ENCODE results near the gene C16orf89. TPM values are rescaled to one million over a fixed set of nuclear protein-coding genes. Genes with fewer than 3 reads are reported as not detected.
"Not testable (repeated sequence)": the region's sequence is repeated elsewhere in the genome, so short reads cannot be mapped to it uniquely, and the experiment has no call there.

C16orf89 gene
- polyA plus RNA-seq, 3 donors = not detected

- H3K36me3 Mint-ChIP-seq = peaks cover 15 to 42% of the 10 kb centered on the region in 2 donors
- H3K9me3 ChIP-seq (replicated peaks in 1 of 2; ENCODE audit: control insufficient read depth in 1 of 2, insufficient read depth in 1 of 2, low read length in 2 of 2); H2AFZ ChIP-seq (ENCODE audit: insufficient read depth, low read depth, low read length, poor library complexity, severe bottlenecking); H4K20me1 ChIP-seq (ENCODE audit: insufficient read depth, low read length); H3K4me1 Mint-ChIP-seq; intact Hi-C loops (cut with micrococcal nuclease); H3K4me3 Mint-ChIP-seq; H3K4me1 ChIP-seq (ENCODE audit: control insufficient read depth in 1 of 2, insufficient read depth in 2 of 2, low read length in 2 of 2); DNase-seq; H3K27ac ChIP-seq (ENCODE audit: low read depth in 1 of 2, low read length in 2 of 2); H3K4me3 ChIP-seq (replicated peaks in 1 of 3; ENCODE audit: low read depth in 2 of 3, low read length in 3 of 3); H3K9me3 Mint-ChIP-seq; H3K4me2 ChIP-seq (replicated peaks; ENCODE audit: extremely low read depth, low read length, poor library complexity, severe bottlenecking); H3K27me3 Mint-ChIP-seq (ENCODE audit: low read depth in 3 of 3); H3K27me3 ChIP-seq (ENCODE audit: control insufficient read depth in 2 of 2, insufficient read depth in 2 of 2, low read length in 2 of 2); H3K9ac ChIP-seq (ENCODE audit: insufficient read depth, low read length, poor library complexity, severe bottlenecking); H3K79me2 ChIP-seq (ENCODE audit: insufficient read depth, low read length): not testable (repeated sequence)
- H3K36me3 ChIP-seq (replicated peaks in 1 of 2; ENCODE audit: control insufficient read depth in 1 of 2, insufficient read depth in 2 of 2, low read length in 2 of 2) = peaks cover 2 to 12% of the 10 kb centered on the region in 2 donors
- WGBS (ENCODE audit: insufficient coverage) = 100% methylated on average over 5 of the region's 9 CpGs
- peak overlapping the region in 3 of 7 donors; percentile 9 to 82 (median 65) for H3K27ac Mint-ChIP-seq
These were observed 24.8 kb upstream of the C16orf89 start for GRCh38 chr16:5090592-5090991.

GRCh38 chr16:5089911-5090555 lies 24.3 kb upstream of the C16orf89 start:
- H3K27me3 Mint-ChIP-seq (ENCODE audit: low read depth in 3 of 3); H3K27ac ChIP-seq (ENCODE audit: low read depth in 1 of 2, low read length in 2 of 2); H3K4me2 ChIP-seq (replicated peaks; ENCODE audit: extremely low read depth, low read length, poor library complexity, severe bottlenecking); H3K9me3 Mint-ChIP-seq; H3K4me1 ChIP-seq (ENCODE audit: control insufficient read depth in 1 of 2, insufficient read depth in 2 of 2, low read length in 2 of 2); H3K27me3 ChIP-seq (ENCODE audit: control insufficient read depth in 2 of 2, insufficient read depth in 2 of 2, low read length in 2 of 2); H2AFZ ChIP-seq (ENCODE audit: insufficient read depth, low read depth, low read length, poor library complexity, severe bottlenecking); DNase-seq; H3K9ac ChIP-seq (ENCODE audit: insufficient read depth, low read length, poor library complexity, severe bottlenecking); H3K9me3 ChIP-seq (replicated peaks in 1 of 2; ENCODE audit: control insufficient read depth in 1 of 2, insufficient read depth in 1 of 2, low read length in 2 of 2); H3K4me1 Mint-ChIP-seq; H3K79me2 ChIP-seq (ENCODE audit: insufficient read depth, low read length); H3K4me3 ChIP-seq (replicated peaks in 1 of 3; ENCODE audit: low read depth in 2 of 3, low read length in 3 of 3); H3K4me3 Mint-ChIP-seq; intact Hi-C loops (cut with micrococcal nuclease); H4K20me1 ChIP-seq (ENCODE audit: insufficient read depth, low read length): not testable (repeated sequence)
- 96% methylated on average over 26 of the region's 26 CpGs for WGBS (ENCODE audit: insufficient coverage)
- H3K36me3 ChIP-seq (replicated peaks in 1 of 2; ENCODE audit: control insufficient read depth in 1 of 2, insufficient read depth in 2 of 2, low read length in 2 of 2) = peaks cover 5 to 17% of the 10 kb centered on the region in 2 donors
- Mint-ChIP-seq H3K27ac (peak overlapping the region in 2 of 7 donors; percentile 9 to 50), H3K36me3 (peaks cover 20 to 46% of the 10 kb centered on the region in 2 donors)

- H3K79me2 ChIP-seq (ENCODE audit: insufficient read depth, low read length); H3K27ac ChIP-seq (ENCODE audit: low read depth in 1 of 2, low read length in 2 of 2); H3K27me3 ChIP-seq (ENCODE audit: control insufficient read depth in 2 of 2, insufficient read depth in 2 of 2, low read length in 2 of 2); H4K20me1 ChIP-seq (ENCODE audit: insufficient read depth, low read length); H3K4me2 ChIP-seq (replicated peaks; ENCODE audit: extremely low read depth, low read length, poor library complexity, severe bottlenecking); H3K4me1 Mint-ChIP-seq; H3K4me3 ChIP-seq (replicated peaks in 1 of 3; ENCODE audit: low read depth in 2 of 3, low read length in 3 of 3); H3K9ac ChIP-seq (ENCODE audit: insufficient read depth, low read length, poor library complexity, severe bottlenecking); DNase-seq; H3K4me1 ChIP-seq (ENCODE audit: control insufficient read depth in 1 of 2, insufficient read depth in 2 of 2, low read length in 2 of 2); H3K27me3 Mint-ChIP-seq (ENCODE audit: low read depth in 3 of 3); H3K9me3 Mint-ChIP-seq; intact Hi-C loops (cut with micrococcal nuclease); H3K4me3 Mint-ChIP-seq; H3K9me3 ChIP-seq (replicated peaks in 1 of 2; ENCODE audit: control insufficient read depth in 1 of 2, insufficient read depth in 1 of 2, low read length in 2 of 2); H2AFZ ChIP-seq (ENCODE audit: insufficient read depth, low read depth, low read length, poor library complexity, severe bottlenecking): not testable (repeated sequence)
- peaks cover 8 to 22% of the 10 kb centered on the region in 2 donors for H3K36me3 ChIP-seq (replicated peaks in 1 of 2; ENCODE audit: control insufficient read depth in 1 of 2, insufficient read depth in 2 of 2, low read length in 2 of 2)
- WGBS (ENCODE audit: insufficient coverage) = 98% methylated on average over 12 of the region's 17 CpGs
- H3K36me3 Mint-ChIP-seq = peaks cover 29 to 55% of the 10 kb centered on the region in 2 donors
- H3K27ac Mint-ChIP-seq = peak overlapping the region in 2 of 7 donors; percentile 70 to 74
These were observed 23.2 kb upstream of the C16orf89 start for GRCh38 chr16:5088936-5089335.

GRCh38 chr16:5088086-5088790 lies 22.5 kb upstream of the C16orf89 start:
- not testable (repeated sequence) for H3K4me3 ChIP-seq (replicated peaks in 1 of 3; ENCODE audit: low read depth in 2 of 3, low read length in 3 of 3)

More at GRCh38 chr16:5088086-5088790, 22.5 kb upstream of the C16orf89 start:
- WGBS (ENCODE audit: insufficient coverage) = 92% methylated on average over 15 of the region's 18 CpGs
- H2AFZ ChIP-seq (ENCODE audit: insufficient read depth, low read depth, low read length, poor library complexity, severe bottlenecking); H3K79me2 ChIP-seq (ENCODE audit: insufficient read depth, low read length); H3K9me3 Mint-ChIP-seq; DNase-seq; H3K4me2 ChIP-seq (replicated peaks; ENCODE audit: extremely low read depth, low read length, poor library complexity, severe bottlenecking); H3K9ac ChIP-seq (ENCODE audit: insufficient read depth, low read length, poor library complexity, severe bottlenecking); H3K4me1 Mint-ChIP-seq; intact Hi-C loops (cut with micrococcal nuclease); H3K4me1 ChIP-seq (ENCODE audit: control insufficient read depth in 1 of 2, insufficient read depth in 2 of 2, low read length in 2 of 2); H3K4me3 Mint-ChIP-seq; H4K20me1 ChIP-seq (ENCODE audit: insufficient read depth, low read length); H3K27ac ChIP-seq (ENCODE audit: low read depth in 1 of 2, low read length in 2 of 2); H3K9me3 ChIP-seq (replicated peaks in 1 of 2; ENCODE audit: control insufficient read depth in 1 of 2, insufficient read depth in 1 of 2, low read length in 2 of 2); H3K27me3 Mint-ChIP-seq (ENCODE audit: low read depth in 3 of 3); H3K27me3 ChIP-seq (ENCODE audit: control insufficient read depth in 2 of 2, insufficient read depth in 2 of 2, low read length in 2 of 2): not testable (repeated sequence)
- peaks cover 8 to 22% of the 10 kb centered on the region in 2 donors for H3K36me3 ChIP-seq (replicated peaks in 1 of 2; ENCODE audit: control insufficient read depth in 1 of 2, insufficient read depth in 2 of 2, low read length in 2 of 2)
- peaks cover 34 to 62% of the 10 kb centered on the region in 2 donors for H3K36me3 Mint-ChIP-seq
- H3K27ac Mint-ChIP-seq = peak overlapping the region in 1 of 7 donors; percentile 80

Measured in CD14-positive monocyte (primary cell).